SK-N-SH (cell line): ENCODE data around the gene SLC38A3. TPM values are rescaled to one million over a fixed set of nuclear protein-coding genes. Genes with fewer than 3 reads are reported as not detected.

Experiments
- CTCF ChIA-PET: fragments of 300-600, 350-600 bp; formaldehyde crosslinking; extraction: SDS; loops from one replicate; lab custom pipeline; 2021; lab: Yijun Ruan, JAX
- POLR2A ChIA-PET: fragments of 350-600 bp; sonication (Branson Sonifier 250); formaldehyde crosslinking; extraction: SDS; loops from one replicate; lab custom pipeline; 2020; ENCODE audit warnings: antibody characterized with exemption, inconsistent platforms; lab: Yijun Ruan, JAX
- DNase-seq: peaks from one replicate; pipeline ENCODE4 v3.0.0; 2012
- H2AFZ ChIP-seq: fragments of 200-600 bp; sonication (generic); 2 replicates; pipeline ENCODE4 v1.8.1; 2016; ENCODE audit warnings: antibody characterized with exemption, mild to moderate bottlenecking, low read depth
- H3F3A ChIP-seq: fragments of 200-600 bp; sonication (generic); replicated peaks from 2 replicates; pipeline ENCODE3; 2016; ENCODE audit warnings: antibody characterized with exemption, mild to moderate bottlenecking; ENCODE audit not compliant: insufficient read depth
- H3K27ac ChIP-seq, 2 experiments: fragments of 200-500 bp in 1 of 2; fragments of 200-600 bp in 1 of 2; sonication (Bioruptor generic) in 1 of 2; sonication (generic), shearing (Covaris generic) in 1 of 2; 2 replicates each; pipeline versions ENCODE4 v1.5.1 to v1.6.1; 2014 to 2016; ENCODE audit warnings: low read depth in 2 of 2, inconsistent platforms in 1 of 2, low read length in 1 of 2, mild to moderate bottlenecking in 1 of 2, mixed read lengths in 1 of 2
- H3K27me3 ChIP-seq: fragments of 200-600 bp; sonication (generic), shearing (Covaris generic); 2 replicates; pipeline ENCODE4 v1.6.1; 2016; ENCODE audit warnings: mixed run types; ENCODE audit not compliant: insufficient read depth
- H3K36me3 ChIP-seq, 2 experiments: fragments of 200-500 bp in 1 of 2; fragments of 200-600 bp in 1 of 2; sonication (Bioruptor generic) in 1 of 2; sonication (generic) in 1 of 2; replicated peaks in 1 of 2; 2 replicates each; pipeline versions ENCODE3 to v1.5.1; 2014 to 2016; ENCODE audit warnings: low read length in 1 of 2, mild to moderate bottlenecking in 1 of 2; ENCODE audit not compliant: insufficient read depth in 2 of 2, control insufficient read depth in 1 of 2
- H3K4me1 ChIP-seq, 2 experiments: fragments of 200-500 bp in 1 of 2; fragments of 200-600 bp in 1 of 2; sonication (Bioruptor generic) in 1 of 2; sonication (generic), shearing (Covaris generic) in 1 of 2; 2 replicates each; pipeline versions ENCODE4 v1.5.1 to v1.6.1; 2014 to 2016; ENCODE audit warnings: low read depth in 1 of 2, low read length in 1 of 2, mixed run types in 1 of 2; ENCODE audit not compliant: insufficient read depth in 2 of 2, control insufficient read depth in 1 of 2
- H3K4me2 ChIP-seq: fragments of 200-600 bp; sonication (generic), shearing (Covaris generic); 2 replicates; pipeline ENCODE4 v1.6.1; 2017; ENCODE audit warnings: mixed run types
- H3K4me3 ChIP-seq, 2 experiments: fragments of 200-500 bp in 1 of 2; fragments of 200-600 bp in 1 of 2; sonication (Bioruptor generic) in 1 of 2; sonication (generic), shearing (Covaris generic) in 1 of 2; 2 replicates each; pipeline versions ENCODE4 v1.5.1 to v1.8.1; 2014 to 2016; ENCODE audit warnings: low read depth in 2 of 2, inconsistent platforms in 1 of 2, low read length in 1 of 2, mild to moderate bottlenecking in 1 of 2, mixed read lengths in 1 of 2, moderate library complexity in 1 of 2
- H3K79me2 ChIP-seq: fragments of 200-600 bp; sonication (generic); 2 replicates; pipeline ENCODE4 v1.8.1; 2017; ENCODE audit warnings: mild to moderate bottlenecking; ENCODE audit not compliant: insufficient read depth
- H3K9ac ChIP-seq: fragments of 200-600 bp; sonication (generic); 2 replicates; pipeline ENCODE4 v1.6.1; 2017; ENCODE audit warnings: mixed run types
- H3K9me2 ChIP-seq: fragments of 200-600 bp; sonication (generic); 2 replicates; pipeline ENCODE4 v1.6.1; 2017; ENCODE audit warnings: mixed run types
- H3K9me3 ChIP-seq: fragments of 200-600 bp; sonication (generic); 2 replicates; pipeline ENCODE4 v1.6.1; 2017; ENCODE audit warnings: mixed run types, mild to moderate bottlenecking, moderate library complexity
- H4K20me1 ChIP-seq: fragments of 200-600 bp; sonication (generic); 2 replicates; pipeline ENCODE4 v1.6.1; 2017; ENCODE audit warnings: mild to moderate bottlenecking, mixed run types; ENCODE audit not compliant: insufficient read depth
- CHD2 ChIP-seq: fragments of 150-350 bp; IDR thresholded peaks from 2 replicates; pipeline ENCODE4 v1.6.1; 2018; ENCODE audit warnings: low read length; ENCODE audit not compliant: partially characterized antibody
- ELF1 ChIP-seq: IDR thresholded peaks from 2 replicates; pipeline ENCODE4 v1.4.0; 2012
- EP300 ChIP-seq, 2 experiments: IDR thresholded peaks; 2 replicates each; pipeline versions ENCODE4 v1.4.0 to v1.6.1; 2012; ENCODE audit warnings: borderline replicate concordance in 1 of 2, low read depth in 1 of 2, low read length in 1 of 2
- EZH2phosphoT487 ChIP-seq: fragments of 200-600 bp; sonication (generic); IDR thresholded peaks from 2 replicates; pipeline ENCODE4 v1.6.1; 2017; ENCODE audit warnings: low read depth, mixed run types, mild to moderate bottlenecking, antibody characterized with exemption, moderate library complexity, borderline replicate concordance
- FOXM1 ChIP-seq: IDR thresholded peaks from 2 replicates; pipeline ENCODE4 v1.4.0; 2012; ENCODE audit warnings: low read depth, mild to moderate bottlenecking
- GABPA ChIP-seq: IDR thresholded peaks from 2 replicates; pipeline ENCODE4 v1.4.0; 2012; ENCODE audit warnings: low read depth, mild to moderate bottlenecking
- GATA2 ChIP-seq: sonication (generic); formaldehyde crosslinking; IDR thresholded peaks from 2 replicates; pipeline ENCODE4 v1.5.0; 2020; ENCODE audit warnings: mild to moderate bottlenecking, missing genetic modification reagents
- MEF2A ChIP-seq: IDR thresholded peaks from 2 replicates; pipeline ENCODE4 v1.4.0; 2012; ENCODE audit warnings: low read depth, borderline replicate concordance
- NFIC ChIP-seq: IDR thresholded peaks from 2 replicates; pipeline ENCODE4 v1.4.0; 2012; ENCODE audit warnings: borderline replicate concordance
- NRF1 ChIP-seq: IDR thresholded peaks from 2 replicates; pipeline ENCODE4 v1.6.1; 2012; ENCODE audit warnings: low read depth, mild to moderate bottlenecking, low read length
- RAD21 ChIP-seq: IDR thresholded peaks from 2 replicates; pipeline ENCODE4 v1.6.1; 2012; ENCODE audit warnings: mild to moderate bottlenecking, low read length
- RXRA ChIP-seq: IDR thresholded peaks from 2 replicates; pipeline ENCODE4 v1.4.0; 2012; ENCODE audit warnings: low read depth, mild to moderate bottlenecking, borderline replicate concordance
- SIN3A ChIP-seq: IDR thresholded peaks from 2 replicates; pipeline ENCODE4 v1.6.1; 2012; ENCODE audit warnings: low read depth, mild to moderate bottlenecking, low read length, moderate library complexity, borderline replicate concordance
- WGBS: methylation state at CpG from one replicate; pipeline ENCODE4 v1.1.6; 2017; ENCODE audit warnings: low lambda C conversion rate; 5-methylcytosine and 5-hydroxymethylcytosine counted together
- polyA plus RNA-seq, 3 experiments: library from polyadenylated mRNA; depleted of rRNA; stranded (reverse); fragments of >200 nt; gene quantifications; 2 replicates each; pipeline ENCODE4 v1.2.3, GENCODE V29; 2012
- TF ChIP-seq, protein P1 (sequence below): IDR thresholded peaks from 2 replicates; pipeline ENCODE4 v1.4.0; 2012; ENCODE audit warnings: low read depth, borderline replicate concordance
- TF ChIP-seq, protein P2 (sequence below): IDR thresholded peaks from 2 replicates; pipeline ENCODE4; 2012
- TF ChIP-seq, protein P3 (sequence below): IDR thresholded peaks from 2 replicates; pipeline ENCODE4 v1.6.1; 2012; ENCODE audit warnings: mild to moderate bottlenecking, low read depth, low read length, moderate library complexity
- TF ChIP-seq, protein P4 (sequence below): fragments of 200-600 bp; sonication (generic); IDR thresholded peaks from 2 replicates; pipeline ENCODE4 v1.6.1; 2017; ENCODE audit warnings: antibody characterized with exemption, mild to moderate bottlenecking, moderate library complexity
- TF ChIP-seq, protein P5 (sequence below): IDR thresholded peaks from 2 replicates; pipeline ENCODE4 v1.4.0; 2012; ENCODE audit warnings: low read depth, borderline replicate concordance

The SLC38A3 gene
- polyA plus RNA-seq, 1 of the 3 experiments (the other 2 are of a cell fraction) = 0.84 TPM

DNA sequence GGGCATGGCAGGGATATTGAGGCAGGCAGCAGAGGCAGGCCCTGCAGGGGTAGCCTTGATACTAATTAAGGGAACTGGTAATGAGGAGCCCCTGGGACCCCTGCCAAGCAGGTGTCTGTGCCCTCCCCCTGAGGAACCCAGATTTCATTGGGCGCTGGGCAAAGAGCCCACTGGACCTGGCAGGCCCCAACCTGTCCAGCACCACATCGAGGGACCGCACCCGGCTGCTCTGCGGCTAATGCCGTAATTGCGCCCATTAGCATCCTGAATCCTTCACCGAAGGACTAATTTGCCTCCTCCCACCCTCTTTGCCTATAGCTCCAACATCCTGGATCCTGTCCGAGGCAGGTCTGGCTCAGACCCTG lies 50.2 kb downstream of the SLC38A3 start:
- Histone ChIP-seq H3K4me3 (no peak overlapping the region), H3K27me3 (no peaks in the 10 kb centered on the region), H3K36me3 (peaks cover 27 to 53% of the 10 kb centered on the region in 2 experiments), H3K79me2 (peaks cover 47% of the 10 kb centered on the region), H4K20me1 (peaks cover 48% of the 10 kb centered on the region), H3K9ac (no peak overlapping the region), H3K4me1 (peaks cover 6% of the 10 kb centered on the region in 2 experiments; a peak in 1 of 4 replicates), H3K4me2 (no peak overlapping the region), H3F3A (peaks cover 30% of the 10 kb centered on the region), H3K9me2 (no peaks in the 10 kb centered on the region), H3K27ac (no peak overlapping the region; a peak in 1 of 4 replicates), H3K9me3 (no peaks in the 10 kb centered on the region), H2AFZ (no peak overlapping the region)
- POLR2A ChIA-PET = no interaction called here
- no peak for DNase-seq
- CTCF ChIA-PET = interaction anchor here (0.7 to 61.6 kb wide), 4 partner anchors 8 to 69 kb away, joined by 3 to 1375 read pairs (median 306); partner anchors contain the start of genes GNAI2 and GNAT1
- TF ChIP-seq, protein P1, sequence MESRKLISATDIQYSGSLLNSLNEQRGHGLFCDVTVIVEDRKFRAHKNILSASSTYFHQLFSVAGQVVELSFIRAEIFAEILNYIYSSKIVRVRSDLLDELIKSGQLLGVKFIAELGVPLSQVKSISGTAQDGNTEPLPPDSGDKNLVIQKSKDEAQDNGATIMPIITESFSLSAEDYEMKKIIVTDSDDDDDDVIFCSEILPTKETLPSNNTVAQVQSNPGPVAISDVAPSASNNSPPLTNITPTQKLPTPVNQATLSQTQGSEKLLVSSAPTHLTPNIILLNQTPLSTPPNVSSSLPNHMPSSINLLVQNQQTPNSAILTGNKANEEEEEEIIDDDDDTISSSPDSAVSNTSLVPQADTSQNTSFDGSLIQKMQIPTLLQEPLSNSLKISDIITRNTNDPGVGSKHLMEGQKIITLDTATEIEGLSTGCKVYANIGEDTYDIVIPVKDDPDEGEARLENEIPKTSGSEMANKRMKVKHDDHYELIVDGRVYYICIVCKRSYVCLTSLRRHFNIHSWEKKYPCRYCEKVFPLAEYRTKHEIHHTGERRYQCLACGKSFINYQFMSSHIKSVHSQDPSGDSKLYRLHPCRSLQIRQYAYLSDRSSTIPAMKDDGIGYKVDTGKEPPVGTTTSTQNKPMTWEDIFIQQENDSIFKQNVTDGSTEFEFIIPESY = no peak
- no peak for TF ChIP-seq NRF1
- no peak for TF ChIP-seq CHD2
- TF ChIP-seq EZH2phosphoT487 = no peak
- TF ChIP-seq ELF1 = no peak
- no peak for TF ChIP-seq RAD21
- no peak for TF ChIP-seq GATA2 (CRISPR knock-in tag)
- TF ChIP-seq NFIC = no peak
- TF ChIP-seq, protein P2, sequence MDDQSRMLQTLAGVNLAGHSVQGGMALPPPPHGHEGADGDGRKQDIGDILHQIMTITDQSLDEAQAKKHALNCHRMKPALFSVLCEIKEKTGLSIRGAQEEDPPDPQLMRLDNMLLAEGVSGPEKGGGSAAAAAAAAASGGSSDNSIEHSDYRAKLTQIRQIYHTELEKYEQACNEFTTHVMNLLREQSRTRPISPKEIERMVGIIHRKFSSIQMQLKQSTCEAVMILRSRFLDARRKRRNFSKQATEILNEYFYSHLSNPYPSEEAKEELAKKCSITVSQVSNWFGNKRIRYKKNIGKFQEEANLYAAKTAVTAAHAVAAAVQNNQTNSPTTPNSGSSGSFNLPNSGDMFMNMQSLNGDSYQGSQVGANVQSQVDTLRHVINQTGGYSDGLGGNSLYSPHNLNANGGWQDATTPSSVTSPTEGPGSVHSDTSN = no peak
- TF ChIP-seq SIN3A = no peak
- TF ChIP-seq, protein P3, sequence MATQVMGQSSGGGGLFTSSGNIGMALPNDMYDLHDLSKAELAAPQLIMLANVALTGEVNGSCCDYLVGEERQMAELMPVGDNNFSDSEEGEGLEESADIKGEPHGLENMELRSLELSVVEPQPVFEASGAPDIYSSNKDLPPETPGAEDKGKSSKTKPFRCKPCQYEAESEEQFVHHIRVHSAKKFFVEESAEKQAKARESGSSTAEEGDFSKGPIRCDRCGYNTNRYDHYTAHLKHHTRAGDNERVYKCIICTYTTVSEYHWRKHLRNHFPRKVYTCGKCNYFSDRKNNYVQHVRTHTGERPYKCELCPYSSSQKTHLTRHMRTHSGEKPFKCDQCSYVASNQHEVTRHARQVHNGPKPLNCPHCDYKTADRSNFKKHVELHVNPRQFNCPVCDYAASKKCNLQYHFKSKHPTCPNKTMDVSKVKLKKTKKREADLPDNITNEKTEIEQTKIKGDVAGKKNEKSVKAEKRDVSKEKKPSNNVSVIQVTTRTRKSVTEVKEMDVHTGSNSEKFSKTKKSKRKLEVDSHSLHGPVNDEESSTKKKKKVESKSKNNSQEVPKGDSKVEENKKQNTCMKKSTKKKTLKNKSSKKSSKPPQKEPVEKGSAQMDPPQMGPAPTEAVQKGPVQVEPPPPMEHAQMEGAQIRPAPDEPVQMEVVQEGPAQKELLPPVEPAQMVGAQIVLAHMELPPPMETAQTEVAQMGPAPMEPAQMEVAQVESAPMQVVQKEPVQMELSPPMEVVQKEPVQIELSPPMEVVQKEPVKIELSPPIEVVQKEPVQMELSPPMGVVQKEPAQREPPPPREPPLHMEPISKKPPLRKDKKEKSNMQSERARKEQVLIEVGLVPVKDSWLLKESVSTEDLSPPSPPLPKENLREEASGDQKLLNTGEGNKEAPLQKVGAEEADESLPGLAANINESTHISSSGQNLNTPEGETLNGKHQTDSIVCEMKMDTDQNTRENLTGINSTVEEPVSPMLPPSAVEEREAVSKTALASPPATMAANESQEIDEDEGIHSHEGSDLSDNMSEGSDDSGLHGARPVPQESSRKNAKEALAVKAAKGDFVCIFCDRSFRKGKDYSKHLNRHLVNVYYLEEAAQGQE = no peak
- no peak for TF ChIP-seq MEF2A
- TF ChIP-seq GABPA = no peak
- TF ChIP-seq, protein P4, sequence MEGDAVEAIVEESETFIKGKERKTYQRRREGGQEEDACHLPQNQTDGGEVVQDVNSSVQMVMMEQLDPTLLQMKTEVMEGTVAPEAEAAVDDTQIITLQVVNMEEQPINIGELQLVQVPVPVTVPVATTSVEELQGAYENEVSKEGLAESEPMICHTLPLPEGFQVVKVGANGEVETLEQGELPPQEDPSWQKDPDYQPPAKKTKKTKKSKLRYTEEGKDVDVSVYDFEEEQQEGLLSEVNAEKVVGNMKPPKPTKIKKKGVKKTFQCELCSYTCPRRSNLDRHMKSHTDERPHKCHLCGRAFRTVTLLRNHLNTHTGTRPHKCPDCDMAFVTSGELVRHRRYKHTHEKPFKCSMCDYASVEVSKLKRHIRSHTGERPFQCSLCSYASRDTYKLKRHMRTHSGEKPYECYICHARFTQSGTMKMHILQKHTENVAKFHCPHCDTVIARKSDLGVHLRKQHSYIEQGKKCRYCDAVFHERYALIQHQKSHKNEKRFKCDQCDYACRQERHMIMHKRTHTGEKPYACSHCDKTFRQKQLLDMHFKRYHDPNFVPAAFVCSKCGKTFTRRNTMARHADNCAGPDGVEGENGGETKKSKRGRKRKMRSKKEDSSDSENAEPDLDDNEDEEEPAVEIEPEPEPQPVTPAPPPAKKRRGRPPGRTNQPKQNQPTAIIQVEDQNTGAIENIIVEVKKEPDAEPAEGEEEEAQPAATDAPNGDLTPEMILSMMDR = no peak
- TF ChIP-seq, protein P5, sequence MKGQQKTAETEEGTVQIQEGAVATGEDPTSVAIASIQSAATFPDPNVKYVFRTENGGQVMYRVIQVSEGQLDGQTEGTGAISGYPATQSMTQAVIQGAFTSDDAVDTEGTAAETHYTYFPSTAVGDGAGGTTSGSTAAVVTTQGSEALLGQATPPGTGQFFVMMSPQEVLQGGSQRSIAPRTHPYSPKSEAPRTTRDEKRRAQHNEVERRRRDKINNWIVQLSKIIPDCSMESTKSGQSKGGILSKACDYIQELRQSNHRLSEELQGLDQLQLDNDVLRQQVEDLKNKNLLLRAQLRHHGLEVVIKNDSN = no peak
- no peak for TF ChIP-seq RXRA
- no peak for TF ChIP-seq EP300 (IDR thresholded peaks at IDR 0.05; ENCODE audit: borderline replicate concordance in 1 of 2, low read depth in 1 of 2, low read length in 1 of 2)
- TF ChIP-seq FOXM1 = no peak
- 100% methylated on average over 2 of the region's 9 CpGs for WGBS
